Fibroblast of the aortic adventitia (primary cell): ENCODE results near the gene KRT73. TPM values are rescaled to one million over a fixed set of nuclear protein-coding genes. Genes with fewer than 3 reads are reported as not detected.

ENCODE experiments used
- DNase-seq: peaks from one replicate; pipeline ENCODE4 v3.0.0-alpha.2; 2010; ENCODE audit warnings: low read depth
- H3K4me3 ChIP-seq: 2 replicates; pipeline ENCODE4 v1.5.1; 2011; ENCODE audit warnings: low read depth, mild to moderate bottlenecking, control low read depth, low read length, moderate library complexity
- total RNA-seq: library from RNA; depleted of rRNA; stranded (reverse); fragments of >200 nt; gene quantifications from 2 replicates; pipeline ENCODE4 v1.2.3, GENCODE V29; 2012; ENCODE audit warnings: low replicate concordance
- TF ChIP-seq, protein P1 (sequence below): IDR thresholded peaks from 2 replicates; pipeline ENCODE4 v1.5.1; 2011; ENCODE audit warnings: mild to moderate bottlenecking, low read length, control low read depth, inconsistent platforms; ENCODE audit not compliant: insufficient read depth

KRT73 gene
- total RNA-seq, 1 donor: not detected

DNA sequence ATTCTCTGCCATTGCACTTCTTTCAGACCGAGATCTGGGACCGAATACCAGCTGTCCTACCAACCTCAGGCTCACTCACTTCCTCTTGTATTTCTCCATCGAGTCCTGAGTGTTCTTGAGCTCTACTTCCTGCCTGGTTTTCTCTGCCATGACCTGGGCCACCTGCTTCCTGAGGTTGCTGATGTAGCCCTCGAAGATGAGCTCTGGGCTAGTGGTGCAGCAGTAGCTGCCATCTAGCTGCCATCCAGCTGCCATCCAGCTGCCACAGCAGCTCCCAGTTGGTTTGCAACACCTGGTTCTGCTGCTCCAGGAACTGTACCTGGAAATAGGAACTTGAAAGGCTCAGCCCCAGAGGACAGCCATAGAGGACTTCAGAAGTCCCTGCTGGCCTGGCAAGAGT, 15.0 kb upstream of the KRT73 start:
- TF ChIP-seq, protein P1, sequence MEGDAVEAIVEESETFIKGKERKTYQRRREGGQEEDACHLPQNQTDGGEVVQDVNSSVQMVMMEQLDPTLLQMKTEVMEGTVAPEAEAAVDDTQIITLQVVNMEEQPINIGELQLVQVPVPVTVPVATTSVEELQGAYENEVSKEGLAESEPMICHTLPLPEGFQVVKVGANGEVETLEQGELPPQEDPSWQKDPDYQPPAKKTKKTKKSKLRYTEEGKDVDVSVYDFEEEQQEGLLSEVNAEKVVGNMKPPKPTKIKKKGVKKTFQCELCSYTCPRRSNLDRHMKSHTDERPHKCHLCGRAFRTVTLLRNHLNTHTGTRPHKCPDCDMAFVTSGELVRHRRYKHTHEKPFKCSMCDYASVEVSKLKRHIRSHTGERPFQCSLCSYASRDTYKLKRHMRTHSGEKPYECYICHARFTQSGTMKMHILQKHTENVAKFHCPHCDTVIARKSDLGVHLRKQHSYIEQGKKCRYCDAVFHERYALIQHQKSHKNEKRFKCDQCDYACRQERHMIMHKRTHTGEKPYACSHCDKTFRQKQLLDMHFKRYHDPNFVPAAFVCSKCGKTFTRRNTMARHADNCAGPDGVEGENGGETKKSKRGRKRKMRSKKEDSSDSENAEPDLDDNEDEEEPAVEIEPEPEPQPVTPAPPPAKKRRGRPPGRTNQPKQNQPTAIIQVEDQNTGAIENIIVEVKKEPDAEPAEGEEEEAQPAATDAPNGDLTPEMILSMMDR: no peak
- DNase-seq: no peak
- no peak overlapping the region for H3K4me3 ChIP-seq

DNA sequence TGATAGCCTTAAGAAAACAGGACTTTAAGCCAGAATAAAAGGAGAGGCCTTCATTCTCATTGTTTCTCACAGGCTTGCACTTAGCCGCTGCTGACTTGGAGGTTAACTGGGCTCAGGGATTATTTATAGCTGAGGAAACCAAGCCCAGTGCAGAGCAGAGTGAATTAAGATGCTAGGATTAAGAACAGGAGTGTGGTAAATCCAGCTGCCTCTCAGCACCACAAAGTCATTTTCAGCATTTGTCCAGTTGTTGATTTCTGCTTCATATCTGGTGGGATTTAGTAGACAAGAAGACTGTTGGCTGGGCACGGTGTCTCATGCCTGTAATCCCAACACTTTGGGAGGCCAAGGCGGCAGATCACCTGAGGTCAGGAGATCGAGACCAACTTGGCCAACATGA, 14.3 kb upstream of the KRT73 start:
- TF ChIP-seq, protein P1: no peak
- no peak for DNase-seq
- H3K4me3 ChIP-seq: no peak overlapping the region

DNA sequence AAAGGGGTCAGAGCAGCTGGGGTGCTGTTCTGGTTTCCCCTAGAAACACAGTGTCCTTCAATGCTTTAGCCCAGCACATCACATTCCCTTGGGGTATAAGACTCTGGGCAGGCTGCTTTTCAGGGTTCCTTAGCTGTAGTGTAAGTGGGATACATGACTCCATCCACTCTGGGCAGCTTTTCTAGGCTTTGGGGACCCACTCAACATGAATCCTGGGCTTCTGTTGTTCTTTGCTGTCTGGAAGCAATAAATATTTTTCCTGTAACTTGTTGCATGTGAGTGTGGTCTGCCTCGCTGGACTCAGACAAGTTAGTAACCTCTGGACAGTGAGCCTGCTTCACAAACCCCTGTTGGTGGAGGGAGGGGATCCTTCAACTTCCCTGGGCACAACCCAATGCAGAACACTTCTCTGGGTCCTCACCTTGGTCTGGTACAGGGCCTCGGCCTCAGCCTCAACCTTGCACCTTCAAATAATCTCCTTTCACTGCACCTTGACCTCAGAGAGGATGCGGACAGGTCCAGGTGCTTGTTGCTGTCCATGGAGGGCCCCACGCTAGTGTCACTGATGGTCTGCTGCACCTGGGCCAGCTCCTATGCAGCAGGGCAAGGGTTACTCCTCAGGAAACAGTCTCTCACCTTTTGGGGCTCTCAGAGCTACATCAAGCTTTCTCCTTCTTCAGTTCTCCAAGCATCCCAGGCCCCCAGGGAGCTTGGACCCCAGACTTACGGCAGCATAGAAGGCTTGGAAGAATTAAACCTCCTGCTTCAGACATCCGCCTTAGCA, 13.5 kb upstream of the KRT73 start:
- no peak for DNase-seq
- no peak overlapping the region for H3K4me3 ChIP-seq
- TF ChIP-seq, protein P1: no peak

DNA sequence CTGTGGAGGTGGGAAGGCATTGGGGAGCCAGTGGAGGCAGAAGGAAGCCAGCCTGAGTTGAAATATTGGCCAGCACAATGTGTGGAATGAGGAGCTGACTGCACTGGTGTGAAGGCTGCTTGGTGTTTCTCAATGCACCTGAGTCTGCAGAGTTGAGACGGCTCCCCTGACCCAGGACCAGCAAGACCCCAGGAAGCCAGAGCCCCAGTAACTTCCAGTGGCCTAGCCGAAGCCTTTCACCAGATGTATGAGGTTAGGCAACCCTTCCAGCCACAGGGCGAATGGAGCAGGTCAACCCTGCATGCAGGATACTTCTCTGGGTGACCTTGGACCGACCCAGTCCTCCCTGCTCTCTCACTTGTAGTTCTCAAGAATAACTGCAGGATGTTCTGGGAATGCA, 12.9 kb upstream of the KRT73 start:
- TF ChIP-seq, protein P1: no peak
- DNase-seq: no peak
- H3K4me3 ChIP-seq: no peak overlapping the region

DNA sequence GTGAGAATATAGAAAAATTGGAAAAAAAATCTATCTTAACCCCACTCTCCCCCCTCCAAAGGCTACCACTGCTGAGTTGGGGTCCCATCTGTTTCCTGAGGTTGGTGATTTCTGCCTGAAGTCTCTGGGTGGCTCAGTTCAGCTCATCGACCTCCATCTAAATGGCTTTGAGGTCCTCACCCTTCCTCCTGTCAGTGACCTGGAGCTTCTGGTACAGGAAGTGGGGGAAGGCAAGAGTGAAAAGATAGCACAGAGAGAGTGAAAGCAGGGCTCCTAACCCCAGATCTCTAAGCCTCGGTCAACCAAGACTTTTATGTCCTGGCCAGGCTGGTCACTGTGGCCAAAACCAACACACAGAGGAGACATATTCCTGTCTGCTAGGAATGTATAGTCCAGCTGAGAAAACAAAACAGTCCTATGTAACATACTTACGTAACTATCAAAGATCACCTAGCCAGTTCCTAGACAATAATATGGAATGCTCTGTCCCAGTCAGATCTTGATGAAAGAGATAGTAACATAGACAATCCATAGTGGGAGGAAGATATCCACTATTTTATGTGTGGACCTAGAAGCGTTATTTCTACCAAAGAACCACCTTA, 12.3 kb upstream of the KRT73 start:
- TF ChIP-seq, protein P1: no peak
- no peak for DNase-seq
- H3K4me3 ChIP-seq: no peak overlapping the region

DNA sequence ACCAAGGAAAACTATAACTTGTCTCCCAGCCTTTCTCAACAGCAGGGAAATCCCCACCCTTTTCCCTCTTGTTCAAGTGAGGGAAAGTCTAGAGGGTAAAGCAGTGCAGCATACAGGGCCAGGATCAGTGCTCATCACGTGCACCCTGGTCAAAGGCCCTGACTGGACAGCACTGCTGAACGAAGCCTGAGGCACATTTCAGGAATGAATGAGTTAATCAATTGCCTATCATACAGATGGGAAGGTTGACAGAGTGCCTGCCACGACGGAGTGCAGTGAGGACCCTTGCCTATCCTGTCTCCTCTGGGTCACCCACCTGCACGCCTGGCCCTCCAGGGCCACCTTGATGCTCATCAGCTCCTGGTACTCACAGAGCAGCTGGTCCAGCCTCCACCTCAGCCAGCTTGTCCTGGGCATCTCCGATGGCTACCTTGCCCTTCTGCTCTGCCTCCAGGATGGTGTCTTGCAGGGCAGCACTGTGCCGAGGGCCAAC, 11.7 kb upstream of the KRT73 start:
- no peak overlapping the region for H3K4me3 ChIP-seq
- TF ChIP-seq, protein P1: no peak
- no peak for DNase-seq
